B cell (primary cell): ENCODE data around the gene ZER1.

Source experiments
- EZH2 ChIP-seq: IDR thresholded peaks from 2 replicates; pipeline ENCODE4 v1.6.1; 2012; ENCODE audit warnings: borderline replicate concordance, low read depth, mild to moderate bottlenecking, moderate library complexity, low read length; ENCODE audit not compliant: insufficient read depth, poor library complexity, severe bottlenecking
- TF ChIP-seq, protein P1 (sequence below): fragments of 200-600 bp; IDR thresholded peaks from one replicate; pipeline ENCODE4 v1.8.0; 2022; ENCODE audit warnings: antibody characterized with exemption, mild to moderate bottlenecking

GRCh38 chr9:128802482-128802881 lies 30.8 kb upstream of the ZER1 start:
- TF ChIP-seq, protein P1, sequence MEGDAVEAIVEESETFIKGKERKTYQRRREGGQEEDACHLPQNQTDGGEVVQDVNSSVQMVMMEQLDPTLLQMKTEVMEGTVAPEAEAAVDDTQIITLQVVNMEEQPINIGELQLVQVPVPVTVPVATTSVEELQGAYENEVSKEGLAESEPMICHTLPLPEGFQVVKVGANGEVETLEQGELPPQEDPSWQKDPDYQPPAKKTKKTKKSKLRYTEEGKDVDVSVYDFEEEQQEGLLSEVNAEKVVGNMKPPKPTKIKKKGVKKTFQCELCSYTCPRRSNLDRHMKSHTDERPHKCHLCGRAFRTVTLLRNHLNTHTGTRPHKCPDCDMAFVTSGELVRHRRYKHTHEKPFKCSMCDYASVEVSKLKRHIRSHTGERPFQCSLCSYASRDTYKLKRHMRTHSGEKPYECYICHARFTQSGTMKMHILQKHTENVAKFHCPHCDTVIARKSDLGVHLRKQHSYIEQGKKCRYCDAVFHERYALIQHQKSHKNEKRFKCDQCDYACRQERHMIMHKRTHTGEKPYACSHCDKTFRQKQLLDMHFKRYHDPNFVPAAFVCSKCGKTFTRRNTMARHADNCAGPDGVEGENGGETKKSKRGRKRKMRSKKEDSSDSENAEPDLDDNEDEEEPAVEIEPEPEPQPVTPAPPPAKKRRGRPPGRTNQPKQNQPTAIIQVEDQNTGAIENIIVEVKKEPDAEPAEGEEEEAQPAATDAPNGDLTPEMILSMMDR: no peak
- no peak for TF ChIP-seq EZH2
